Uterine smooth muscle cell (primary cell): Measurements from ENCODE around the gene SH2D3A. TPM values are rescaled to one million over a fixed set of nuclear protein-coding genes. Genes with fewer than 3 reads are reported as not detected.

Experiments used
- total RNA-seq: library from RNA; depleted of rRNA; stranded (reverse); fragments of >200 nt; gene quantifications from 2 replicates; pipeline ENCODE4 v1.2.3, GENCODE V29; 2014

The SH2D3A gene
- total RNA-seq: not detected in 2 replicates

GRCh38 chr19:6767357-6768235 is at the start of gene SH2D3A:
SH2D3A (minus strand) TSS chr19:6767435; CDS start chr19:6763748, 3,687 bp downstream.

GRCh38 chr19:6772028-6772865 is 5.0 kb upstream of the SH2D3A start, which contains the start of gene VAV1:
VAV1 (plus strand) TSS chr19:6772708; CDS start chr19:6772808, 100 bp downstream.

GRCh38 chr19:6739390-6739882 is 27.8 kb downstream of the SH2D3A start, which contains the start of gene TRIP10:
TRIP10 (plus strand) TSS chr19:6739680; CDS start chr19:6739762, 82 bp downstream.

GRCh38 chr19:6737284-6737872 is 29.9 kb downstream of the SH2D3A start, which contains the start of gene GPR108:
GPR108 (minus strand) TSS chr19:6737580; CDS start chr19:6737576, 4 bp downstream.

GRCh38 chr19:6720369-6721137 is 46.7 kb downstream of the SH2D3A start, which contains the start of gene C3:
C3 (minus strand) TSS chr19:6720650; CDS start chr19:6720589, 61 bp downstream.

Other genes with a start within 250 kb of the SH2D3A start
- 0.11 TPM in 1 of 2 replicates, not detected in the other for gene TNFSF9, start 236.4 kb downstream of the SH2D3A start, total RNA-seq
- gene CD70, start 176.3 kb downstream of the SH2D3A start, total RNA-seq: not detected in 2 replicates
- gene TNFSF14, start 97.3 kb downstream of the SH2D3A start, total RNA-seq: not detected in 2 replicates
- gene C3, start 46.8 kb downstream of the SH2D3A start, total RNA-seq: 0.22 and 0.25 TPM in 2 replicates
- 26.0 and 34.4 TPM in 2 replicates for gene GPR108, start 29.9 kb downstream of the SH2D3A start, total RNA-seq
- 39.1 and 41.6 TPM in 2 replicates for gene TRIP10, start 27.8 kb downstream of the SH2D3A start, total RNA-seq
- not detected in 2 replicates for gene VAV1, start 5.3 kb upstream of the SH2D3A start, total RNA-seq
- gene ADGRE1, start 120.1 kb upstream of the SH2D3A start, total RNA-seq: not detected in 2 replicates